ENCODE measurements around the gene DCAF7. TPM values are rescaled to one million over a fixed set of nuclear protein-coding genes. Genes with fewer than 3 reads are reported as not detected.

DCAF7 gene
- total and polyA plus RNA-seq, 4 donors = 13.2 to 24.0 (median 15.0) TPM

GRCh38 chr17:63504261-63504660, 46.0 kb upstream of the DCAF7 start:
- H3K4me1 ChIP-seq (ENCODE audit: control insufficient read depth in 4 of 4, insufficient read depth in 4 of 4, low read length in 3 of 4) = no peaks in the 10 kb centered on the region
- TF ChIP-seq ZBTB33 (IDR thresholded peaks at IDR 0.05) (no peak), MAX (IDR thresholded peaks at IDR 0.05) (no peak), HNF4A (conservative IDR thresholded peaks at IDR 0.05) (no peak), FOXA2 (IDR thresholded peaks at IDR 0.05) (no peak)
- no peak overlapping the region for H3K9ac ChIP-seq (ENCODE audit: low read depth in 1 of 2, low read length in 2 of 2)
- no peak for DNase-seq (ENCODE audit: low spot score)
- H3K27ac ChIP-seq (ENCODE audit: low read depth in 1 of 2, low read length in 2 of 2) = no peak overlapping the region
- H3K27me3 ChIP-seq (ENCODE audit: control insufficient read depth in 4 of 4, insufficient read depth in 4 of 4, low read length in 3 of 4) = peaks cover 0 to 5% (median 2%) of the 10 kb centered on the region in 4 donors
- H3K9me3 ChIP-seq (ENCODE audit: control insufficient read depth in 4 of 4, low read length in 3 of 4) = peaks cover 0 to 2% (median 0%) of the 10 kb centered on the region in 4 donors
- H3K4me3 ChIP-seq (ENCODE audit: low read depth in 1 of 3, low read length in 3 of 3) = no peak overlapping the region
- H3K36me3 ChIP-seq (ENCODE audit: control insufficient read depth in 4 of 4, insufficient read depth in 3 of 4, low read depth in 1 of 4, low read length in 3 of 4) = no peaks in the 10 kb centered on the region

GRCh38 chr17:63505341-63505740, 44.9 kb upstream of the DCAF7 start:
- DNase-seq (ENCODE audit: low spot score) = no peak
- H3K27ac ChIP-seq (ENCODE audit: low read depth in 1 of 2, low read length in 2 of 2) = no peak overlapping the region
- WGBS = 85% methylated on average over 9 of the region's 9 CpGs
- H3K36me3 ChIP-seq (ENCODE audit: control insufficient read depth in 4 of 4, insufficient read depth in 3 of 4, low read depth in 1 of 4, low read length in 3 of 4) = no peaks in the 10 kb centered on the region
- no peak overlapping the region for H3K9ac ChIP-seq (ENCODE audit: low read depth in 1 of 2, low read length in 2 of 2)
- H3K4me3 ChIP-seq (ENCODE audit: low read depth in 1 of 3, low read length in 3 of 3) = no peak overlapping the region
- peaks cover 0 to 5% (median 2%) of the 10 kb centered on the region in 4 donors for H3K27me3 ChIP-seq (ENCODE audit: control insufficient read depth in 4 of 4, insufficient read depth in 4 of 4, low read length in 3 of 4)
- peaks cover 0 to 2% (median 0%) of the 10 kb centered on the region in 4 donors for H3K9me3 ChIP-seq (ENCODE audit: control insufficient read depth in 4 of 4, low read length in 3 of 4)
- TF ChIP-seq ZBTB33 (IDR thresholded peaks at IDR 0.05) = no peak
- no peaks in the 10 kb centered on the region for H3K4me1 ChIP-seq (ENCODE audit: control insufficient read depth in 4 of 4, insufficient read depth in 4 of 4, low read length in 3 of 4)

- WGBS = 93% methylated on average over 3 of the region's 3 CpGs
- DNase-seq (ENCODE audit: low spot score) = no peak
- Histone ChIP-seq H3K9ac (ENCODE audit: low read depth in 1 of 2, low read length in 2 of 2) (no peak overlapping the region), H3K27me3 (ENCODE audit: control insufficient read depth in 4 of 4, insufficient read depth in 4 of 4, low read length in 3 of 4) (peaks cover 0 to 2% (median 0%) of the 10 kb centered on the region in 4 donors), H3K9me3 (ENCODE audit: control insufficient read depth in 4 of 4, low read length in 3 of 4) (peaks cover 0 to 2% (median 0%) of the 10 kb centered on the region in 4 donors), H3K36me3 (ENCODE audit: control insufficient read depth in 4 of 4, insufficient read depth in 3 of 4, low read depth in 1 of 4, low read length in 3 of 4) (no peaks in the 10 kb centered on the region), H3K4me3 (ENCODE audit: low read depth in 1 of 3, low read length in 3 of 3) (no peak overlapping the region), H3K4me1 (ENCODE audit: control insufficient read depth in 4 of 4, insufficient read depth in 4 of 4, low read length in 3 of 4) (no peaks in the 10 kb centered on the region), H3K27ac (ENCODE audit: low read depth in 1 of 2, low read length in 2 of 2) (no peak overlapping the region)
- TF ChIP-seq JUND (IDR thresholded peaks at IDR 0.05) (no peak), SP1 (IDR thresholded peaks at IDR 0.05) (no peak), YY1 (IDR thresholded peaks at IDR 0.05) (no peak), FOXA1 (IDR thresholded peaks at IDR 0.05) (no peak), REST (IDR thresholded peaks at IDR 0.05) (no peak), GABPA (IDR thresholded peaks at IDR 0.05 in 1 of 2, conservative IDR thresholded peaks at IDR 0.05 in 1 of 2) (no peak), FOXA2 (IDR thresholded peaks at IDR 0.05) (no peak), NR2F2 (IDR thresholded peaks at IDR 0.05) (no peak), ATF3 (IDR thresholded peaks at IDR 0.05) (no peak), MAX (IDR thresholded peaks at IDR 0.05) (no peak), CTCF (IDR thresholded peaks at IDR 0.05; ENCODE audit: low read depth, low read length, missing input control) (no peak), RAD21 (IDR thresholded peaks at IDR 0.05) (no peak), HNF4A (conservative IDR thresholded peaks at IDR 0.05) (no peak), EGR1 (IDR thresholded peaks at IDR 0.05; ENCODE audit: low read depth in 2 of 2) (no peak), RXRA (IDR thresholded peaks at IDR 0.05) (no peak), TAF1 (conservative IDR thresholded peaks at IDR 0.05) (no peak)
Observed at GRCh38 chr17:63506627-63507026, 43.6 kb upstream of the DCAF7 start.
